B cell (primary cell): ENCODE measurements around the gene KRT77. TPM values are rescaled to one million over a fixed set of nuclear protein-coding genes. Genes with fewer than 3 reads are reported as not detected.

Source experiments
- ATAC-seq: fragments of 200-7000 bp; cut with Tn5 transposase; one replicate; pipeline ENCODE4 v1.10.0; 2021; ENCODE audit warnings: low read depth, mild to moderate bottlenecking, moderate number of reproducible peaks, moderate library complexity
- CTCF ChIA-PET: fragments of 350-600 bp; sonication (Branson Sonifier 250); formaldehyde crosslinking; loops from one replicate; lab custom pipeline; 2021; ENCODE audit warnings: antibody characterized with exemption, inconsistent platforms; lab: Charles Lee
- POLR2A ChIA-PET: fragments of 350-600 bp; sonication (Branson Sonifier 250); formaldehyde crosslinking; loops from one replicate; lab custom pipeline; 2021; ENCODE audit warnings: antibody characterized with exemption; lab: Charles Lee
- DNase-seq: peaks from one replicate; pipeline ENCODE4 v3.0.0; 2013
- H2AFZ ChIP-seq: 2 replicates; pipeline ENCODE4 v1.6.1; 2012; ENCODE audit warnings: mild to moderate bottlenecking, low read depth, low read length; ENCODE audit not compliant: insufficient read depth, poor library complexity, severe bottlenecking
- H3K27ac ChIP-seq, 2 donors: 1 replicate in 1 of 2; 2 replicates in 1 of 2; pipeline ENCODE4 v1.5.1; 2012 to 2013; ENCODE audit warnings: low read length in 2 of 2, mild to moderate bottlenecking in 2 of 2, moderate library complexity in 1 of 2
- H3K27me3 ChIP-seq, 4 experiments: fragments of 200-600 bp in 1 of 4; sonication (generic) in 1 of 4; replicated peaks in 1 of 4; 1 replicate in 2 of 4; 2 replicates in 2 of 4; pipeline versions ENCODE4 v1.6.1 to v1.7.0; 2013 to 2016; ENCODE audit warnings: low read length in 3 of 4, mild to moderate bottlenecking in 2 of 4, mixed read lengths in 1 of 4, moderate library complexity in 1 of 4; ENCODE audit not compliant: insufficient read depth in 4 of 4, control insufficient read depth in 3 of 4; ENCODE audit errors: control extremely low read depth in 1 of 4
- H3K36me3 ChIP-seq, 2 experiments: replicated peaks in 1 of 2; 1 replicate in 1 of 2; 2 replicates in 1 of 2; pipeline versions ENCODE4 v1.6.1 to v1.7.1; 2013; ENCODE audit warnings: low read length in 1 of 2; ENCODE audit not compliant: insufficient read depth in 2 of 2, control insufficient read depth in 1 of 2; ENCODE audit errors: control extremely low read depth in 1 of 2, extremely low read depth in 1 of 2
- H3K4me1 ChIP-seq, 2 donors: fragments of 200-600 bp in 1 of 2; sonication (generic) in 1 of 2; 1 replicate in 1 of 2; 2 replicates in 1 of 2; pipeline versions ENCODE4 v1.5.1 to v1.6.1; 2013 to 2017; ENCODE audit warnings: low read length in 2 of 2; ENCODE audit not compliant: control insufficient read depth in 2 of 2, insufficient read depth in 2 of 2
- H3K4me2 ChIP-seq: replicated peaks from 2 replicates; pipeline ENCODE3; 2012; ENCODE audit warnings: mild to moderate bottlenecking, low read depth, low read length; ENCODE audit not compliant: poor library complexity, severe bottlenecking
- H3K4me3 ChIP-seq, 5 experiments: fragments of 200-600 bp in 1 of 5; sonication (generic) in 1 of 5; 1 replicate in 3 of 5; 2 replicates in 2 of 5; pipeline versions ENCODE4 v1.5.1 to v1.7.0; 2011 to 2016; ENCODE audit warnings: low read length in 4 of 5, mild to moderate bottlenecking in 4 of 5, low read depth in 2 of 5, control low read depth in 1 of 5, moderate library complexity in 1 of 5; ENCODE audit not compliant: insufficient read depth in 1 of 5; ENCODE audit errors: control extremely low read depth in 1 of 5, extremely low read depth in 1 of 5
- H3K79me2 ChIP-seq: fragments of 200-600 bp; sonication (generic); one replicate; pipeline ENCODE4 v1.6.0; 2016; ENCODE audit warnings: low read length; ENCODE audit not compliant: control insufficient read depth, insufficient read depth
- H3K9ac ChIP-seq: fragments of 200-600 bp; sonication (generic); 2 replicates; pipeline ENCODE4 v1.6.1; 2017; ENCODE audit warnings: mild to moderate bottlenecking, low read length, moderate library complexity
- H3K9me3 ChIP-seq, 3 donors: one replicate each; pipeline versions ENCODE4 v1.6.1 to v1.7.1; 2013; ENCODE audit warnings: low read length in 2 of 3; ENCODE audit not compliant: control insufficient read depth in 2 of 3, insufficient read depth in 1 of 3; ENCODE audit errors: control extremely low read depth in 1 of 3
- H4K20me1 ChIP-seq: 2 replicates; pipeline ENCODE4 v1.6.0; 2012; ENCODE audit warnings: mild to moderate bottlenecking, low read length; ENCODE audit not compliant: insufficient read depth, control insufficient read depth, poor library complexity, severe bottlenecking
- H3K27ac Mint-ChIP-seq: one replicate; pipeline ENCODE4 v1.8.0; 2021; ENCODE audit warnings: mixed read lengths
- H3K27me3 Mint-ChIP-seq: one replicate; pipeline ENCODE4 v1.8.0; 2021; ENCODE audit warnings: mixed read lengths
- H3K4me1 Mint-ChIP-seq: one replicate; pipeline ENCODE4 v1.8.0; 2021; ENCODE audit warnings: mixed read lengths
- H3K4me3 Mint-ChIP-seq: one replicate; pipeline ENCODE4 v1.8.0; 2021; ENCODE audit warnings: mixed read lengths
- H3K9me3 Mint-ChIP-seq: one replicate; pipeline ENCODE4 v1.8.0; 2022; ENCODE audit warnings: mixed read lengths; ENCODE audit not compliant: insufficient read depth
- CTCF ChIP-seq: fragments of 200-600 bp; IDR thresholded peaks from one replicate; pipeline ENCODE4 v1.8.0; 2022; ENCODE audit warnings: antibody characterized with exemption, mild to moderate bottlenecking
- EZH2 ChIP-seq: IDR thresholded peaks from 2 replicates; pipeline ENCODE4 v1.6.1; 2012; ENCODE audit warnings: borderline replicate concordance, low read depth, mild to moderate bottlenecking, moderate library complexity, low read length; ENCODE audit not compliant: insufficient read depth, poor library complexity, severe bottlenecking
- WGBS: methylation state at CpG from one replicate; pipeline ENCODE4 v1.1.5; 2013; ENCODE audit warnings: missing lambda C conversion rate; ENCODE audit not compliant: insufficient coverage; 5-methylcytosine and 5-hydroxymethylcytosine counted together
- intact Hi-C: fragments of 100-400 bp; cut with micrococcal nuclease; formaldehyde crosslinking; loops from one replicate; pipeline ENCODE4 v1.10.0; 2022
- polyA plus RNA-seq: library from polyadenylated mRNA; depleted of rRNA; stranded (reverse); fragments of >200 nt; gene quantifications from 2 replicates; pipeline ENCODE4 v1.2.3, GENCODE V29; 2012
- total RNA-seq, 2 donors: library from RNA; stranded (reverse); fragments of 120-200 nt in 1 of 2; gene quantifications; 1 replicate in 1 of 2; 2 replicates in 1 of 2; pipeline versions ENCODE4 v1.2.3 to v1.2.4, GENCODE V29; 2013 to 2022

Gene KRT77
- total and polyA plus RNA-seq, 2 donors (not counting 1 experiment from before 2014, with no cell fraction given) = not detected

- H4K20me1 ChIP-seq = no peaks in the 10 kb centered on the region
- no peak for DNase-seq
- H3K4me3 Mint-ChIP-seq = peak overlapping the region; percentile 24
- ChIA-PET CTCF (no interaction called here), POLR2A (no interaction called here)
- WGBS = 93% methylated on average over 8 of the region's 8 CpGs
- H3K27me3 ChIP-seq = peaks cover 0 to 37% (median 8%) of the 10 kb centered on the region in 4 experiments
- H3K4me1 Mint-ChIP-seq = peaks cover 12% of the 10 kb centered on the region
- no peaks in the 10 kb centered on the region for H3K9me3 Mint-ChIP-seq
- H3K27me3 Mint-ChIP-seq = peaks cover 58% of the 10 kb centered on the region
- TF ChIP-seq CTCF (no peak), EZH2 (no peak)
- no peak overlapping the region for H2AFZ ChIP-seq
- no peak overlapping the region for H3K27ac Mint-ChIP-seq
- no peak overlapping the region for H3K9ac ChIP-seq
- H3K36me3 ChIP-seq = no peaks in the 10 kb centered on the region
- H3K27ac ChIP-seq = no peak overlapping the region
- no peak for ATAC-seq
- no peak overlapping the region for H3K4me3 ChIP-seq
- intact Hi-C loops = no loop called here
- H3K79me2 ChIP-seq = no peaks in the 10 kb centered on the region
- no peak overlapping the region for H3K4me2 ChIP-seq
- peaks cover 7 to 8% of the 10 kb centered on the region in 2 donors for H3K4me1 ChIP-seq
- no peaks in the 10 kb centered on the region for H3K9me3 ChIP-seq
Observed at GRCh38 chr12:52692254-52692653, 11.1 kb downstream of the KRT77 start.

GRCh38 chr12:52691841-52692150, 11.5 kb downstream of the KRT77 start:
- Histone ChIP-seq H3K4me3 (no peak overlapping the region), H3K27ac (no peak overlapping the region), H3K36me3 (no peaks in the 10 kb centered on the region), H3K79me2 (no peaks in the 10 kb centered on the region), H3K4me1 (peaks cover 7 to 8% of the 10 kb centered on the region in 2 donors), H3K9ac (no peak overlapping the region), H2AFZ (peak overlapping the region; percentile 73), H4K20me1 (no peaks in the 10 kb centered on the region), H3K9me3 (no peaks in the 10 kb centered on the region), H3K27me3 (peaks cover 0 to 37% (median 8%) of the 10 kb centered on the region in 4 experiments), H3K4me2 (peak overlapping the region; percentile 85)
- no peak for TF ChIP-seq CTCF
- no peak for TF ChIP-seq EZH2
- ChIA-PET POLR2A (no interaction called here), CTCF (no interaction called here)
- 100% methylated on average over 1 of the region's 2 CpGs for WGBS
- no peak for DNase-seq
- Mint-ChIP-seq H3K27ac (no peak overlapping the region), H3K27me3 (peaks cover 62% of the 10 kb centered on the region), H3K9me3 (no peaks in the 10 kb centered on the region), H3K4me3 (peak overlapping the region; percentile 83), H3K4me1 (peaks cover 12% of the 10 kb centered on the region)
- intact Hi-C loops = no loop called here
- no peak for ATAC-seq
